Measurements from ENCODE around the gene SMIM30. TPM values are rescaled to one million over a fixed set of nuclear protein-coding genes. Genes with fewer than 3 reads are reported as not detected.
"Not testable (repeated sequence)": the region's sequence is repeated elsewhere in the genome, so short reads cannot be mapped to it uniquely, and the experiment has no call there.

SMIM30 gene
- polyA plus RNA-seq: 10 to 100 TPM; 48.9 to 76.5 (median 64.2) TPM
- long read RNA-seq, donor 1, transcript SMIM30-201 (3 exons, 1,070 nt): major isoform, 101 of 135 reads
- long read RNA-seq, donor 1, transcript SMIM30-204 (3 exons, 962 nt): minor isoform, 15 of 135 reads
- long read RNA-seq, donor 1, transcript SMIM30-202 (2 exons, 818 nt): minor isoform, 19 of 135 reads
- long read RNA-seq, donor 1, partial matches to known transcripts: 0 of 135 reads
- long read RNA-seq, donor 1, other reads (novel, unspliced or antisense): 0 of 135 reads
- long read RNA-seq, donor 2, transcript SMIM30-202 (2 exons, 818 nt): minor isoform, 7 of 36 reads
- long read RNA-seq, donor 2, transcript SMIM30-201 (3 exons, 1,070 nt): major isoform, 27 of 36 reads
- long read RNA-seq, donor 2, partial matches to known transcripts: 0 of 36 reads
- long read RNA-seq, donor 2, other reads (novel, unspliced or antisense): 0 of 36 reads
- long read RNA-seq, donor 3, transcript SMIM30-201 (3 exons, 1,070 nt): major isoform, 45 of 52 reads
- long read RNA-seq, donor 3, transcript SMIM30-202 (2 exons, 818 nt): minor isoform, 6 of 52 reads
- long read RNA-seq, donor 3, partial matches to known transcripts: 0 of 52 reads
- long read RNA-seq, donor 3, other reads (novel, unspliced or antisense): 0 of 52 reads
- long read RNA-seq, donor 4, partial matches to known transcripts: 0 of 3 reads
- long read RNA-seq, donor 4, other reads (novel, unspliced or antisense): 0 of 3 reads
- long read RNA-seq, donor 5, partial matches to known transcripts: 0 of 6 reads
- long read RNA-seq, donor 5, other reads (novel, unspliced or antisense): 0 of 6 reads
- long read RNA-seq, donor 6, transcript SMIM30-202 (2 exons, 818 nt): minor isoform, 7 of 43 reads
- long read RNA-seq, donor 6, transcript SMIM30-201 (3 exons, 1,070 nt): major isoform, 33 of 43 reads
- long read RNA-seq, donor 6, partial matches to known transcripts: 0 of 43 reads
- long read RNA-seq, donor 6, other reads (novel, unspliced or antisense): 0 of 43 reads
- long read RNA-seq, donor 7, transcript SMIM30-201 (3 exons, 1,070 nt): major isoform, 145 of 177 reads
- long read RNA-seq, donor 7, transcript SMIM30-202 (2 exons, 818 nt): minor isoform, 25 of 177 reads
- long read RNA-seq, donor 7, transcript SMIM30-204 (3 exons, 962 nt): minor isoform, 6 of 177 reads
- long read RNA-seq, donor 7, partial matches to known transcripts: 0 of 177 reads
- long read RNA-seq, donor 7, other reads (novel, unspliced or antisense): 0 of 177 reads
- long read RNA-seq, donor 8, transcript SMIM30-201 (3 exons, 1,070 nt): major isoform, 5 of 6 reads
- long read RNA-seq, donor 8, partial matches to known transcripts: 0 of 6 reads
- long read RNA-seq, donor 8, other reads (novel, unspliced or antisense): 0 of 6 reads
- long read RNA-seq, donor 9, transcript SMIM30-201 (3 exons, 1,070 nt): major isoform, 12 of 15 reads
- long read RNA-seq, donor 9, partial matches to known transcripts: 0 of 15 reads
- long read RNA-seq, donor 9, other reads (novel, unspliced or antisense): 0 of 15 reads
- long read RNA-seq, donor 10, transcript SMIM30-204 (3 exons, 962 nt): minor isoform, 6 of 86 reads
- long read RNA-seq, donor 10, transcript SMIM30-201 (3 exons, 1,070 nt): major isoform, 67 of 86 reads
- long read RNA-seq, donor 10, transcript SMIM30-202 (2 exons, 818 nt): minor isoform, 13 of 86 reads
- long read RNA-seq, donor 10, partial matches to known transcripts: 0 of 86 reads
- long read RNA-seq, donor 10, other reads (novel, unspliced or antisense): 0 of 86 reads

- peak within 1 kb of the TSS in 2 of 3 donors; percentile 62 to 79 for H3K27ac ChIP-seq (ENCODE audit: low read depth in 1 of 3, low read length in 2 of 3)
- peaks cover 0 to 4% (median 2%) of the 10 kb centered on the region in 3 donors for H3K36me3 ChIP-seq (ENCODE audit: control insufficient read depth in 3 of 3, insufficient read depth in 2 of 3, low read depth in 1 of 3, low read length in 3 of 3)
- peaks cover 0 to 7% (median 3%) of the 10 kb centered on the region in 3 donors for H3K4me1 ChIP-seq (ENCODE audit: control insufficient read depth in 3 of 3, insufficient read depth in 2 of 3, low read depth in 1 of 3, low read length in 2 of 3)
- peak within 1 kb of the TSS; percentile 41 to 86 (median 53) for H3K4me3 ChIP-seq (ENCODE audit: low read depth in 1 of 3, low read length in 3 of 3)
- no peaks in the 10 kb centered on the region for H3K9me3 ChIP-seq (ENCODE audit: control insufficient read depth in 2 of 2, insufficient read depth in 1 of 2, low read depth in 1 of 2, low read length in 1 of 2)
- WGBS, 3 donors: 0 to 1% (median 0%) methylated on average over 35 of the region's 35 CpGs
- FAIRE-seq: peak; percentile 96
- peak; percentile 94 to 96 for DNase-seq
- no peaks in the 10 kb centered on the region for H3K27me3 ChIP-seq (ENCODE audit: control insufficient read depth in 3 of 3, insufficient read depth in 3 of 3, low read length in 3 of 3)
Measured at GRCh38 chr7:113118074-113118959, at the start of gene SMIM30. Gene SMIM30 (minus strand): TSS chr7:113118554. CDS start chr7:113117578, 976 bp downstream.

DNA sequence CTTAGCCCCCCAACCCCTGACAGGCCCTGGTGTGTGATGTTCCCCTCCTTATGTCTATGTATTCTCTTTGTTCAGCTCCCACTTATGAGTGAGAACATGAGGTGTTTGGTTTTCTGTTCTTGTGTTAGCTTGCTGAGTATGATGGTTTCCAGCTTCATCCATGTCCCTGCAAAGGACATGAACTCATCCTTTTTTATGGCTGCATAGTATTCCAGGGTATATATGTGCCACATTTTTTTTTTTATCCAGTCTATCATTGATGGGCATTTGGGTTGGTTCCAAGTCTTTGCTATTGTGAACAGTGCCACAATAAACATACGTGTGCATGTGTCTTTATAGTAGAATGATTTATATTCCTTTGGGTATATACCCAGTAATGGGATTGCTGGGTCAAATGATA, 47.8 kb upstream of the SMIM30 start:
- H3K9me3 ChIP-seq (ENCODE audit: control insufficient read depth in 2 of 2, insufficient read depth in 1 of 2, low read depth in 1 of 2, low read length in 1 of 2); H3K27me3 ChIP-seq (ENCODE audit: control insufficient read depth in 3 of 3, insufficient read depth in 3 of 3, low read length in 3 of 3); H3K4me1 ChIP-seq (ENCODE audit: control insufficient read depth in 3 of 3, insufficient read depth in 2 of 3, low read depth in 1 of 3, low read length in 2 of 3); H3K36me3 ChIP-seq (ENCODE audit: control insufficient read depth in 3 of 3, insufficient read depth in 2 of 3, low read depth in 1 of 3, low read length in 3 of 3); FAIRE-seq; H3K27ac ChIP-seq (ENCODE audit: low read depth in 1 of 3, low read length in 2 of 3); DNase-seq; H3K4me3 ChIP-seq (ENCODE audit: low read depth in 1 of 3, low read length in 3 of 3): not testable (repeated sequence)
- 63 to 78% (median 77%) methylated on average over 1 of the region's 1 CpG for WGBS, 3 donors

GRCh38 chr7:113161050-113161449, 42.7 kb upstream of the SMIM30 start:
- H3K27ac ChIP-seq (ENCODE audit: low read depth in 1 of 3, low read length in 2 of 3): no peak overlapping the region
- no peaks in the 10 kb centered on the region for H3K36me3 ChIP-seq (ENCODE audit: control insufficient read depth in 3 of 3, insufficient read depth in 2 of 3, low read depth in 1 of 3, low read length in 3 of 3)
- H3K27me3 ChIP-seq (ENCODE audit: control insufficient read depth in 3 of 3, insufficient read depth in 3 of 3, low read length in 3 of 3): no peaks in the 10 kb centered on the region
- no peak overlapping the region for H3K4me3 ChIP-seq (ENCODE audit: low read depth in 1 of 3, low read length in 3 of 3)
- no peaks in the 10 kb centered on the region for H3K9me3 ChIP-seq (ENCODE audit: control insufficient read depth in 2 of 2, insufficient read depth in 1 of 2, low read depth in 1 of 2, low read length in 1 of 2)
- 80 to 88% (median 81%) methylated on average over 2 of the region's 2 CpGs for WGBS, 3 donors
- no peaks in the 10 kb centered on the region for H3K4me1 ChIP-seq (ENCODE audit: control insufficient read depth in 3 of 3, insufficient read depth in 2 of 3, low read depth in 1 of 3, low read length in 2 of 3)
- no peak for DNase-seq
- no peak for FAIRE-seq

DNA sequence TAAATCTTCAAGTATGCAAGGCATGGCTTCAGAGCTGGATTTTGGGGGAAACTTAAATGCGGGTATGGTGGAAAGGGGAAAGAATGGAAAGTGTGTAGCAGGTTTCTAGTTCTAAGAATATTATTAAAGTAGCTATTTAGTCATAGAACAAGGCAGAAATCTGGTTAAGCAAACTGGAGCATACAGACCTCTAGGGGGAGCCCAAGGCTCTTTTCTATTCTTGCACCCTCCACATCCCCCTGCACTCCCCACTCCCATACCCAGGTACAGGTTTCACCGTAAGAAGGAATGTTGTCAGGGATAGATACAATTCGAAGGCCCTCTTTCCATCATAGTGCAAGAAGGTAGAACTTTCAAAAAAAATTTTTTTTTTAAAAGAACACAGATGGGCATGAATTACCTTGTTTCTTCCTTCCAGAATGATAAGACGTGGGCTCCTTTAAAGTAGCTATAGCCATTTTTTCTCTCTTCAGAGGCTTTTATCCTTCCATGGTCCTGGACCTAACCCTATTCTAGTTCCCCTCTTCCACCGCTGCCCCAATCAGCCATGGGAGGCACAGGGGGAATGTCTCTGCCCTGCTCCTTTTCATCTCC, 41.5 kb upstream of the SMIM30 start:
- Histone ChIP-seq H3K27ac (ENCODE audit: low read depth in 1 of 3, low read length in 2 of 3) (no peak overlapping the region), H3K9me3 (ENCODE audit: control insufficient read depth in 2 of 2, insufficient read depth in 1 of 2, low read depth in 1 of 2, low read length in 1 of 2) (no peaks in the 10 kb centered on the region), H3K4me3 (ENCODE audit: low read depth in 1 of 3, low read length in 3 of 3) (no peak overlapping the region), H3K27me3 (ENCODE audit: control insufficient read depth in 3 of 3, insufficient read depth in 3 of 3, low read length in 3 of 3) (no peaks in the 10 kb centered on the region), H3K4me1 (ENCODE audit: control insufficient read depth in 3 of 3, insufficient read depth in 2 of 3, low read depth in 1 of 3, low read length in 2 of 3) (no peaks in the 10 kb centered on the region), H3K36me3 (ENCODE audit: control insufficient read depth in 3 of 3, insufficient read depth in 2 of 3, low read depth in 1 of 3, low read length in 3 of 3) (no peaks in the 10 kb centered on the region)
- 43 to 49% (median 43%) methylated on average over 5 of the region's 5 CpGs for WGBS, 3 donors
- no peak for FAIRE-seq
- peak; percentile 14 to 23 for DNase-seq

- Histone ChIP-seq H3K9me3 (ENCODE audit: control insufficient read depth in 2 of 2, insufficient read depth in 1 of 2, low read depth in 1 of 2, low read length in 1 of 2) (no peaks in the 10 kb centered on the region), H3K27ac (ENCODE audit: low read depth in 1 of 3, low read length in 2 of 3) (no peak overlapping the region), H3K4me1 (ENCODE audit: control insufficient read depth in 3 of 3, insufficient read depth in 2 of 3, low read depth in 1 of 3, low read length in 2 of 3) (no peaks in the 10 kb centered on the region), H3K36me3 (ENCODE audit: control insufficient read depth in 3 of 3, insufficient read depth in 2 of 3, low read depth in 1 of 3, low read length in 3 of 3) (no peaks in the 10 kb centered on the region), H3K27me3 (ENCODE audit: control insufficient read depth in 3 of 3, insufficient read depth in 3 of 3, low read length in 3 of 3) (no peaks in the 10 kb centered on the region), H3K4me3 (ENCODE audit: low read depth in 1 of 3, low read length in 3 of 3) (no peak overlapping the region)
- WGBS, 3 donors: 46 to 56% (median 55%) methylated on average over 2 of the region's 2 CpGs
- no peak for FAIRE-seq
- DNase-seq: no peak
Measured at GRCh38 chr7:113158756-113159155, 40.4 kb upstream of the SMIM30 start.

GRCh38 chr7:113154117-113154516, 35.8 kb upstream of the SMIM30 start:
- no peaks in the 10 kb centered on the region for H3K27me3 ChIP-seq (ENCODE audit: control insufficient read depth in 3 of 3, insufficient read depth in 3 of 3, low read length in 3 of 3)
- no peaks in the 10 kb centered on the region for H3K9me3 ChIP-seq (ENCODE audit: control insufficient read depth in 2 of 2, insufficient read depth in 1 of 2, low read depth in 1 of 2, low read length in 1 of 2)
- no peaks in the 10 kb centered on the region for H3K36me3 ChIP-seq (ENCODE audit: control insufficient read depth in 3 of 3, insufficient read depth in 2 of 3, low read depth in 1 of 3, low read length in 3 of 3)
- DNase-seq (no peak), FAIRE-seq (no peak)
- no peak overlapping the region for H3K4me3 ChIP-seq (ENCODE audit: low read depth in 1 of 3, low read length in 3 of 3)
- 76 to 86% (median 82%) methylated on average over 3 of the region's 3 CpGs for WGBS, 3 donors
- H3K4me1 ChIP-seq (ENCODE audit: control insufficient read depth in 3 of 3, insufficient read depth in 2 of 3, low read depth in 1 of 3, low read length in 2 of 3): no peaks in the 10 kb centered on the region
- no peak overlapping the region for H3K27ac ChIP-seq (ENCODE audit: low read depth in 1 of 3, low read length in 2 of 3)

GRCh38 chr7:113144817-113145216, 26.5 kb upstream of the SMIM30 start:
- WGBS, 3 donors: 8 to 21% (median 17%) methylated on average over 1 of the region's 1 CpG
- Histone ChIP-seq H3K4me3 (ENCODE audit: low read depth in 1 of 3, low read length in 3 of 3) (no peak overlapping the region), H3K27ac (ENCODE audit: low read depth in 1 of 3, low read length in 2 of 3) (no peak overlapping the region), H3K27me3 (ENCODE audit: control insufficient read depth in 3 of 3, insufficient read depth in 3 of 3, low read length in 3 of 3) (no peaks in the 10 kb centered on the region), H3K4me1 (ENCODE audit: control insufficient read depth in 3 of 3, insufficient read depth in 2 of 3, low read depth in 1 of 3, low read length in 2 of 3) (no peaks in the 10 kb centered on the region), H3K9me3 (ENCODE audit: control insufficient read depth in 2 of 2, insufficient read depth in 1 of 2, low read depth in 1 of 2, low read length in 1 of 2) (no peaks in the 10 kb centered on the region), H3K36me3 (ENCODE audit: control insufficient read depth in 3 of 3, insufficient read depth in 2 of 3, low read depth in 1 of 3, low read length in 3 of 3) (no peaks in the 10 kb centered on the region)
- FAIRE-seq (no peak), DNase-seq (no peak)

All from small intestine (tissue), 16 donors.